CD4-positive, CD25-positive, alpha-beta regulatory T cell (primary cell): ENCODE results near the gene EFNB3. TPM values are rescaled to one million over a fixed set of nuclear protein-coding genes. Genes with fewer than 3 reads are reported as not detected.

Experiments used
- ATAC-seq, 2 donors: fragments of 150-1000 bp; cut with Tn5 transposase; one replicate each; pipeline ENCODE4 v1.10.0; 2021; ENCODE audit warnings: low read depth in 2 of 2, moderate number of reproducible peaks in 2 of 2, moderate library complexity in 1 of 2
- DNase-seq, 3 donors: peaks; one replicate each; pipeline versions ENCODE4 v3.0.0 to v3.0.0-alpha.2; 2012 to 2022; ENCODE audit warnings: mixed read lengths in 1 of 3
- H3K27ac ChIP-seq: one replicate; pipeline ENCODE4 v1.7.0; 2013; ENCODE audit warnings: mild to moderate bottlenecking, low read length; ENCODE audit not compliant: insufficient read depth, poor library complexity, severe bottlenecking
- H3K27me3 ChIP-seq: one replicate; pipeline ENCODE4 v1.7.0; 2013; ENCODE audit warnings: low read length; ENCODE audit not compliant: control insufficient read depth, insufficient read depth
- H3K36me3 ChIP-seq: one replicate; pipeline ENCODE4 v1.7.0; 2013; ENCODE audit warnings: mild to moderate bottlenecking, low read length, moderate library complexity; ENCODE audit not compliant: control insufficient read depth, insufficient read depth
- H3K4me1 ChIP-seq: 2 replicates; pipeline ENCODE4 v1.7.0; 2013; ENCODE audit warnings: mild to moderate bottlenecking, low read length; ENCODE audit not compliant: insufficient read depth, control insufficient read depth, poor library complexity, severe bottlenecking
- H3K4me3 ChIP-seq: one replicate; pipeline ENCODE4 v1.7.0; 2013; ENCODE audit warnings: low read depth, mild to moderate bottlenecking, low read length, moderate library complexity
- H3K9me3 ChIP-seq, 2 experiments: 1 replicate in 1 of 2; 2 replicates in 1 of 2; pipeline ENCODE4 v1.7.0; 2013; ENCODE audit warnings: low read length in 2 of 2, mild to moderate bottlenecking in 1 of 2, moderate library complexity in 1 of 2; ENCODE audit not compliant: control insufficient read depth in 2 of 2
- H3K27ac Mint-ChIP-seq, 3 donors: one replicate each; pipeline ENCODE4 v1.8.0; 2020 to 2022; ENCODE audit warnings: mild to moderate bottlenecking in 3 of 3, mixed read lengths in 3 of 3, moderate library complexity in 2 of 3
- H3K27me3 Mint-ChIP-seq: one replicate; pipeline ENCODE4 v1.8.0; 2022; ENCODE audit warnings: mild to moderate bottlenecking, mixed read lengths
- H3K36me3 Mint-ChIP-seq: one replicate; pipeline ENCODE4 v1.8.0; 2020; ENCODE audit warnings: mixed read lengths
- H3K4me1 Mint-ChIP-seq, 4 donors: one replicate each; pipeline ENCODE4 v1.8.0; 2020 to 2022; ENCODE audit warnings: mixed read lengths in 4 of 4, mild to moderate bottlenecking in 1 of 4
- H3K4me3 Mint-ChIP-seq, 4 donors: one replicate each; pipeline ENCODE4 v1.8.0; 2020 to 2022; ENCODE audit warnings: mild to moderate bottlenecking in 4 of 4, mixed read lengths in 4 of 4, moderate library complexity in 3 of 4
- H3K9me3 Mint-ChIP-seq, 7 donors: one replicate each; pipeline ENCODE4 v1.8.0; 2020 to 2022; ENCODE audit warnings: mixed read lengths in 7 of 7, mild to moderate bottlenecking in 3 of 7, moderate library complexity in 2 of 7
- polyA plus RNA-seq, 4 donors: library from polyadenylated mRNA; unstranded; fragments of 300-500 nt; fragmentation: Illumina TruSeq; gene quantifications; one replicate each; pipeline ENCODE4 v1.2.3, GENCODE V29; 2021
- total RNA-seq: library from RNA; stranded (reverse); gene quantifications from one replicate; pipeline ENCODE4 v1.2.3, GENCODE V29; 2022

EFNB3 gene
- total and polyA plus RNA-seq, 5 donors from 2014 or later: not detected

DNA sequence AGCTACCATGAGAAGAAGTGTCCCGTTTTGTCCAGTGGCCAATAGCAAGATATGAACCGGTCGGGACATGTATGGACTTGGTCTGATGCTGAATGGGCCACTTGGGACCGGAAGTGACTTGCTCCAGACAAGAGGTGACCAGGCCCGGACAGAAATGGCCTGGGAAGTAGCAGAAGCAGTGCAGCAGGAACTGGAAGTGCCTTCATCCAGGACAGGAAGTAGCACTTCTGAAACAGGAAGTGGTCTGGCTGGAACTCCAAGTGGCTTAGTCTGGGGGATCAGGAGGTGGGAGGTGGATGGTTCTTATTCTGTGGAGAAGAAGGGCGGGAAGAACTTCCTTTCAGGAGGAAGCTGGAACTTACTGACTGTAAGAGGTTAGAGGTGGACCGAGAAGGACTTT, 5.3 kb downstream of the EFNB3 start:
- no peak overlapping the region for H3K27ac ChIP-seq
- no peak for DNase-seq
- Mint-ChIP-seq H3K4me1 (peaks cover 0 to 29% (median 8%) of the 10 kb centered on the region in 4 donors), H3K27me3 (peaks cover 61% of the 10 kb centered on the region), H3K9me3 (peaks cover 0 to 5% (median 0%) of the 10 kb centered on the region in 7 donors), H3K36me3 (peaks cover 5% of the 10 kb centered on the region), H3K27ac (no peak overlapping the region), H3K4me3 (no peak overlapping the region)
- H3K36me3 ChIP-seq: no peaks in the 10 kb centered on the region
- no peak overlapping the region for H3K4me3 ChIP-seq
- no peak for ATAC-seq
- peaks cover 2% of the 10 kb centered on the region for H3K4me1 ChIP-seq
- H3K9me3 ChIP-seq: no peaks in the 10 kb centered on the region
- H3K27me3 ChIP-seq: peaks cover 12% of the 10 kb centered on the region

- H3K27me3 ChIP-seq: peaks cover 17% of the 10 kb centered on the region
- H3K36me3 ChIP-seq: no peaks in the 10 kb centered on the region
- no peak overlapping the region for H3K27ac ChIP-seq
- Mint-ChIP-seq H3K4me1 (peaks cover 0 to 24% (median 8%) of the 10 kb centered on the region in 4 donors), H3K9me3 (peaks cover 0 to 5% (median 0%) of the 10 kb centered on the region in 7 donors), H3K36me3 (peaks cover 5% of the 10 kb centered on the region), H3K27ac (peak overlapping the region in 2 of 3 donors; percentile 11 to 13), H3K27me3 (peaks cover 61% of the 10 kb centered on the region), H3K4me3 (no peak overlapping the region)
- no peaks in the 10 kb centered on the region for H3K9me3 ChIP-seq
- H3K4me1 ChIP-seq: no peaks in the 10 kb centered on the region
- no peak for DNase-seq
- no peak overlapping the region for H3K4me3 ChIP-seq
- ATAC-seq: no peak
These were observed 6.2 kb downstream of the EFNB3 start for GRCh38 chr17:7711051-7711755.

GRCh38 chr17:7712111-7712771, 7.2 kb downstream of the EFNB3 start:
- H3K36me3 Mint-ChIP-seq: peaks cover 5% of the 10 kb centered on the region
- no peaks in the 10 kb centered on the region for H3K9me3 ChIP-seq
- DNase-seq (peak in 1 of 3 donors; percentile 26), ATAC-seq (peak in 1 of 2 donors; percentile 38)
- peaks cover 20% of the 10 kb centered on the region for H3K27me3 ChIP-seq
- H3K4me3 Mint-ChIP-seq: peak overlapping the region in 1 of 4 donors; percentile 43
- H3K27me3 Mint-ChIP-seq: peaks cover 61% of the 10 kb centered on the region
- H3K27ac ChIP-seq: no peak overlapping the region
- H3K4me3 ChIP-seq: no peak overlapping the region
- no peaks in the 10 kb centered on the region for H3K36me3 ChIP-seq
- peaks cover 0 to 26% (median 6%) of the 10 kb centered on the region in 4 donors for H3K4me1 Mint-ChIP-seq
- H3K4me1 ChIP-seq: peaks cover 7% of the 10 kb centered on the region
- no peak overlapping the region for H3K27ac Mint-ChIP-seq
- peaks cover 0 to 5% (median 0%) of the 10 kb centered on the region in 7 donors for H3K9me3 Mint-ChIP-seq

- no peak overlapping the region for H3K27ac ChIP-seq
- no peaks in the 10 kb centered on the region for H3K36me3 ChIP-seq
- no peak overlapping the region for H3K4me3 Mint-ChIP-seq
- DNase-seq (no peak), ATAC-seq (no peak)
- H3K4me3 ChIP-seq: no peak overlapping the region
- H3K36me3 Mint-ChIP-seq: peaks cover 5% of the 10 kb centered on the region
- H3K27me3 ChIP-seq: peaks cover 29% of the 10 kb centered on the region
- peaks cover 0 to 3% (median 0%) of the 10 kb centered on the region in 7 donors for H3K9me3 Mint-ChIP-seq
- H3K27me3 Mint-ChIP-seq: peaks cover 72% of the 10 kb centered on the region
- no peak overlapping the region for H3K27ac Mint-ChIP-seq
- no peaks in the 10 kb centered on the region for H3K9me3 ChIP-seq
- H3K4me1 ChIP-seq: peaks cover 15% of the 10 kb centered on the region
- H3K4me1 Mint-ChIP-seq: peaks cover 0 to 34% (median 12%) of the 10 kb centered on the region in 4 donors
These were observed 8.8 kb downstream of the EFNB3 start for GRCh38 chr17:7713782-7714181.

GRCh38 chr17:7714721-7715594, 10.0 kb downstream of the EFNB3 start:
- peaks cover 0 to 3% (median 0%) of the 10 kb centered on the region in 7 donors for H3K9me3 Mint-ChIP-seq
- Histone ChIP-seq H3K27me3 (peaks cover 29% of the 10 kb centered on the region), H3K4me1 (peaks cover 15% of the 10 kb centered on the region), H3K4me3 (no peak overlapping the region), H3K27ac (no peak overlapping the region), H3K36me3 (no peaks in the 10 kb centered on the region), H3K9me3 (no peaks in the 10 kb centered on the region)
- H3K4me1 Mint-ChIP-seq: peaks cover 0 to 34% (median 11%) of the 10 kb centered on the region in 4 donors
- no peak for DNase-seq
- H3K27me3 Mint-ChIP-seq: peaks cover 77% of the 10 kb centered on the region
- ATAC-seq: no peak
- no peak overlapping the region for H3K27ac Mint-ChIP-seq
- no peak overlapping the region for H3K4me3 Mint-ChIP-seq
- H3K36me3 Mint-ChIP-seq: peaks cover 5% of the 10 kb centered on the region

GRCh38 chr17:7715936-7716886, 11.2 kb downstream of the EFNB3 start:
- no peak for DNase-seq
- Histone ChIP-seq H3K4me3 (no peak overlapping the region), H3K9me3 (no peaks in the 10 kb centered on the region), H3K4me1 (peaks cover 15% of the 10 kb centered on the region), H3K27ac (no peak overlapping the region), H3K27me3 (peaks cover 33% of the 10 kb centered on the region), H3K36me3 (no peaks in the 10 kb centered on the region)
- Mint-ChIP-seq H3K36me3 (no peaks in the 10 kb centered on the region), H3K4me3 (peak overlapping the region in 1 of 4 donors; percentile 19), H3K9me3 (peaks cover 0 to 3% (median 0%) of the 10 kb centered on the region in 7 donors), H3K27ac (no peak overlapping the region), H3K27me3 (peaks cover 77% of the 10 kb centered on the region), H3K4me1 (peaks cover 0 to 25% (median 8%) of the 10 kb centered on the region in 4 donors)
- no peak for ATAC-seq
